Lung (tissue), 12 donors: Measurements from ENCODE around the gene PRKAA1. TPM values are rescaled to one million over a fixed set of nuclear protein-coding genes. Genes with fewer than 3 reads are reported as not detected.
"Not testable (repeated sequence)": the region's sequence is repeated elsewhere in the genome, so short reads cannot be mapped to it uniquely, and the experiment has no call there.

Experiments
- ATAC-seq: fragments of 200-7000 bp; cut with Tn5 transposase; one replicate; pipeline ENCODE4 v1.9.1; 2020; ENCODE audit warnings: moderate number of reproducible peaks; ENCODE audit not compliant: insufficient read depth, low FRiP score
- DNase-seq, 3 donors: peaks; one replicate each; pipeline ENCODE4 v3.0.0-alpha.2; 2013 to 2017
- H3K27ac ChIP-seq, 2 donors: one replicate each; pipeline ENCODE4 v1.5.1; 2013; ENCODE audit warnings: mild to moderate bottlenecking in 2 of 2, moderate library complexity in 2 of 2, control low read depth in 1 of 2, inconsistent platforms in 1 of 2, low read depth in 1 of 2, low read length in 1 of 2
- H3K27me3 ChIP-seq, 3 donors: one replicate each; pipeline ENCODE4 v1.5.1; 2013; ENCODE audit warnings: low read length in 2 of 3; ENCODE audit not compliant: control insufficient read depth in 3 of 3, insufficient read depth in 3 of 3
- H3K36me3 ChIP-seq, 4 donors: one replicate each; pipeline ENCODE4 v1.5.1; 2013; ENCODE audit warnings: low read length in 4 of 4, mild to moderate bottlenecking in 1 of 4, moderate library complexity in 1 of 4; ENCODE audit not compliant: control insufficient read depth in 4 of 4, insufficient read depth in 4 of 4
- H3K4me1 ChIP-seq, 5 donors: one replicate each; pipeline ENCODE4 v1.5.1; 2013; ENCODE audit warnings: low read length in 5 of 5, mild to moderate bottlenecking in 2 of 5, moderate library complexity in 1 of 5; ENCODE audit not compliant: control insufficient read depth in 5 of 5, insufficient read depth in 5 of 5
- H3K4me3 ChIP-seq: one replicate; pipeline ENCODE4 v1.5.1; 2013; ENCODE audit warnings: mild to moderate bottlenecking, control low read depth, moderate library complexity
- H3K9ac ChIP-seq, 2 donors: one replicate each; pipeline ENCODE4 v1.5.1; 2013; ENCODE audit warnings: low read length in 2 of 2, control low read depth in 1 of 2; ENCODE audit not compliant: insufficient read depth in 1 of 2
- H3K9me3 ChIP-seq, 4 donors: one replicate each; pipeline ENCODE4 v1.5.1; 2013; ENCODE audit warnings: low read length in 3 of 4, mild to moderate bottlenecking in 1 of 4, moderate library complexity in 1 of 4; ENCODE audit not compliant: control insufficient read depth in 4 of 4, insufficient read depth in 3 of 4
- CTCF ChIP-seq: IDR thresholded peaks from 2 replicates; pipeline ENCODE4 v1.5.1; 2012; ENCODE audit warnings: mild to moderate bottlenecking; ENCODE audit errors: control extremely low read depth, extremely low read depth
- WGBS, 2 donors: extraction: QIAGEN DNeasy Blood & Tissue Kit; methylation state at CpG; one replicate each; pipeline ENCODE4 v1.1.7; 2013; 5-methylcytosine and 5-hydroxymethylcytosine counted together
- polyA plus RNA-seq, 2 donors: library from polyadenylated mRNA; stranded (reverse); fragments of 200-250 nt; gene quantifications; one replicate each; pipeline ENCODE4 v1.2.1, GENCODE V29; 2013
- total RNA-seq, 2 donors: library from RNA; depleted of rRNA in 1 of 2; stranded (reverse); fragments of >200 nt in 1 of 2; gene quantifications; one replicate each; pipeline ENCODE4 v1.2.1, GENCODE V29; 2014 to 2021
- donor health status: control.
- donor health status: control.
- donor health status: Bipolar disorder and iron deficiency.
- donor health status: healthy.
- donor health status: DM: yes; HTN: yes; CAD: no.

PRKAA1 gene
- total and polyA plus RNA-seq, 4 donors, result 24.5 to 113 (median 56.6) TPM

- peaks cover 0 to 4% (median 1%) of the 10 kb centered on the region in 4 donors for H3K36me3 ChIP-seq
- peaks cover 0 to 24% (median 18%) of the 10 kb centered on the region in 5 donors for H3K4me1 ChIP-seq
- no peak for ATAC-seq
- DNase-seq, result no peak
- H3K4me3 ChIP-seq, result no peak overlapping the region
- no peaks in the 10 kb centered on the region for H3K9me3 ChIP-seq
- H3K9ac ChIP-seq, result no peak overlapping the region
- no peaks in the 10 kb centered on the region for H3K27me3 ChIP-seq
- TF ChIP-seq CTCF, result no peak
- WGBS, 2 donors, result 74 to 77% methylated on average over 2 of the region's 2 CpGs
- H3K27ac ChIP-seq, result no peak overlapping the region
Measured at GRCh38 chr5:40733434-40733833, 64.7 kb downstream of the PRKAA1 start.

- peaks cover 7 to 24% (median 11%) of the 10 kb centered on the region in 4 donors for H3K36me3 ChIP-seq
- H3K9ac ChIP-seq, H3K4me3 ChIP-seq, H3K27me3 ChIP-seq, H3K4me1 ChIP-seq, H3K9me3 ChIP-seq, H3K27ac ChIP-seq, DNase-seq, ATAC-seq: not testable (repeated sequence)
- WGBS, 2 donors, result 93 to 95% methylated on average over 37 of the region's 37 CpGs
Measured at GRCh38 chr5:40722497-40722911, 75.7 kb downstream of the PRKAA1 start.

- peaks cover 9 to 22% (median 12%) of the 10 kb centered on the region in 4 donors for H3K36me3 ChIP-seq
- H3K27ac ChIP-seq, result no peak overlapping the region
- ATAC-seq, result no peak
- H3K4me3 ChIP-seq, result no peak overlapping the region
- H3K9me3 ChIP-seq, result peaks cover 0 to 7% (median 3%) of the 10 kb centered on the region in 4 donors
- no peak overlapping the region for H3K9ac ChIP-seq
- no peaks in the 10 kb centered on the region for H3K27me3 ChIP-seq
- no peaks in the 10 kb centered on the region for H3K4me1 ChIP-seq
- DNase-seq, result no peak
- TF ChIP-seq CTCF, result no peak
Measured at GRCh38 chr5:40720069-40720468, 78.1 kb downstream of the PRKAA1 start.

- no peak for ATAC-seq
- Histone ChIP-seq H3K9me3 (peaks cover 0 to 5% (median 3%) of the 10 kb centered on the region in 4 donors), H3K27ac (no peak overlapping the region), H3K27me3 (no peaks in the 10 kb centered on the region), H3K9ac (no peak overlapping the region), H3K4me1 (peaks cover 0 to 4% (median 0%) of the 10 kb centered on the region in 5 donors), H3K4me3 (no peak overlapping the region), H3K36me3 (peaks cover 6 to 18% (median 10%) of the 10 kb centered on the region in 4 donors)
- no peak for DNase-seq
- no peak for TF ChIP-seq CTCF
Measured at GRCh38 chr5:40717281-40717680, 80.9 kb downstream of the PRKAA1 start.
